Glutamatergic neuron (in vitro differentiated cells): ENCODE results near the gene ATP6V0B. TPM values are rescaled to one million over a fixed set of nuclear protein-coding genes. Genes with fewer than 3 reads are reported as not detected.

ENCODE experiments used
- DNase-seq: peaks from one replicate; pipeline ENCODE4 v3.0.0; 2022
- H3K27ac Mint-ChIP-seq: one replicate; pipeline ENCODE4 v1.8.0; 2020; ENCODE audit warnings: mild to moderate bottlenecking, mixed read lengths, inconsistent platforms; ENCODE audit not compliant: unreplicated experiment
- H3K27me3 Mint-ChIP-seq: one replicate; pipeline ENCODE4 v1.8.0; 2020; ENCODE audit warnings: mild to moderate bottlenecking, moderate library complexity, mixed read lengths, inconsistent platforms; ENCODE audit not compliant: unreplicated experiment
- H3K36me3 Mint-ChIP-seq: one replicate; pipeline ENCODE4 v1.8.0; 2020; ENCODE audit warnings: mild to moderate bottlenecking, mixed read lengths, inconsistent platforms; ENCODE audit not compliant: unreplicated experiment
- H3K4me1 Mint-ChIP-seq: one replicate; pipeline ENCODE4 v1.8.0; 2020; ENCODE audit warnings: mild to moderate bottlenecking, low read depth, mixed read lengths, inconsistent platforms; ENCODE audit not compliant: unreplicated experiment
- H3K4me3 Mint-ChIP-seq: one replicate; pipeline ENCODE4 v1.8.0; 2020; ENCODE audit warnings: mild to moderate bottlenecking, mixed read lengths, inconsistent platforms; ENCODE audit not compliant: unreplicated experiment
- H3K9me3 Mint-ChIP-seq: one replicate; pipeline ENCODE4 v1.8.0; 2020; ENCODE audit warnings: mild to moderate bottlenecking, moderate library complexity, mixed read lengths, inconsistent platforms; ENCODE audit not compliant: unreplicated experiment
- CTCF ChIP-seq: fragments of 200-600 bp; sonication (generic); IDR thresholded peaks from one replicate; pipeline ENCODE4 v1.5.0; 2021; ENCODE audit not compliant: partially characterized antibody, unreplicated experiment
- total RNA-seq: library from RNA; stranded (reverse); fragmentation: NEBNext Ultra II Directional; extraction: Animal tissue kit (Norgen Biotek cat#: 25700); gene quantifications from one replicate; pipeline ENCODE4 v1.2.1, GENCODE V29; 2021; ENCODE audit not compliant: unreplicated experiment

ATP6V0B gene
- total RNA-seq, 1 donor from 2014 or later, result 208 TPM

GRCh38 chr1:44027320-44027719 lies 52.6 kb downstream of the ATP6V0B start:
- Mint-ChIP-seq H3K27ac (no peak overlapping the region), H3K27me3 (peaks cover 13% of the 10 kb centered on the region), H3K36me3 (no peaks in the 10 kb centered on the region), H3K9me3 (peaks cover 4% of the 10 kb centered on the region), H3K4me1 (peaks cover 8% of the 10 kb centered on the region), H3K4me3 (no peak overlapping the region)
- no peak for DNase-seq
- TF ChIP-seq CTCF, result no peak

Other genes starting within 250 kb of the ATP6V0B start
- not detected for gene ARTN, start 41.2 kb upstream of the ATP6V0B start, total RNA-seq
- 53.2 TPM for gene IPO13, start 28.0 kb upstream of the ATP6V0B start, total RNA-seq
- gene DPH2, start 5.0 kb upstream of the ATP6V0B start, total RNA-seq, result 25.3 TPM
- gene B4GALT2, start 4.2 kb downstream of the ATP6V0B start, total RNA-seq, result 45.7 TPM
- gene CCDC24, start 16.6 kb downstream of the ATP6V0B start, total RNA-seq, result 6.3 TPM
- gene SLC6A9, start 56.5 kb downstream of the ATP6V0B start, total RNA-seq, result 8.9 TPM
- gene KLF17, start 143.9 kb downstream of the ATP6V0B start, total RNA-seq, result 10.9 TPM
- gene KLF18, start 166.7 kb downstream of the ATP6V0B start, total RNA-seq, result 0.17 TPM
- 62.6 TPM for gene DMAP1, start 238.5 kb downstream of the ATP6V0B start, total RNA-seq